Inflammatory macrophage treated with lipopolysaccharide for 1 hour (primary cell): ENCODE data around the gene MAB21L4.

Experiments used
- DNase-seq, 2 donors: peaks; one replicate each; pipeline ENCODE4 v3.0.0-alpha.2; 2020 to 2022

MAB21L4 gene

DNA sequence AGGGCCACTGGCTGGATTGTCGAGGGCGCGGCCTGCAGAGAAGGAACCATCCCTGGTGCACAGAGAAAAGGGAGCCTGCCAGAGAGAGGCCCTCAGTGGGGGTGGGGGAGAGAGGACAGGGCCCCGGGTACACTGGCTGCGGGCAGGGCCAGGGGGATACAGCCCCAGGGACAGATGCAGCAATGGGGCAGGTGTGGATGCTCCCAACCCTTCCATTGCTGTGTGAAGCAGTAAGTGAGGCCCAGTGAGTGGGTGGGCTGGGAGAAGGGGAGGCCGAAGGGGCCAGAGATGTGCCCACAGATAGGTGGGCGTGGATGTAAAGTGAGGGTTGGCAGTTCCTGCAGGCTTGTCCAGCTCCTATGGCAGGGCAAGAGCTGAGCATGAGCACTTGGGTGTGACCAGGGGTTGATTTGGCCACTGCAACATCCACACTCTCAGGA lies 19.9 kb downstream of the MAB21L4 start:
- DNase-seq = no peak

DNA sequence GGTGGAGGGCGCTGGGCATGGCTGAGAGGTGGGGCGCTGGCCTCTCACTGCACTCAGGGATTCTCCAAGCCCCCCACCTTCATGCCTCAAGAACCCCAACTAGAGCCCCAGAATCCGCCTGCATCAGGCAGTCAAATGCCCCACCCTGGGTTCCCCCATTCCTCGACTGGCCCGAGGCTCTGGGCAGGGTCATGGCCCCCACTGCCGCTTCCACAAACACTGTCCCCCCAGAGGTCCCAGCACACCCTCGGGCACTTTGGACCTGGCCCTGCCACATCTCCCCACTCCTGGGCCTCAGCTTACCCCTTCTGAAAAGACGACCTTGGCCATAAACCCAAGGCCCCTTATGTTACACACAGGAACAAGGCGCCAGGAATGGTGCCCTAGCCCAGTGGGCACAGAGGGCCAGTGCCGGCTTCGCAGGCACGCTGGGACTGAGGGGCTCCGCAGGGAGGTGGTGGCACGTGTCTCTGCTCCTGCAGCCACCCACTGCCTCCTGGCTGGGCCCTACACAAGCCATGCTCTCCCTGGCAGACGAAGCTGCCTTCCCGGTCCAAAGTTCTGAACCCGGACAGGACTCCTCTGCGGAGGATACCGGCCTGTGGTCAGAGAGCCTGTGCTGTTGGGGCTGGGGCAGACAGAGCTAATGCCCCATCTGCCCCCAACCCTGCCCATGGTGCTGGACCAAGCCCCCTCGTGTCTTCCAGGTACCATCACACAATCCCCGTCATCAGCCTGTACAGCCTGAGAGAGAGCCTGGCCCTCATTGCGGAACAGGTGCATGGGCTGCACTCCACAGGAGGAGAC lies 20.5 kb downstream of the MAB21L4 start:
- no peak for DNase-seq

DNA sequence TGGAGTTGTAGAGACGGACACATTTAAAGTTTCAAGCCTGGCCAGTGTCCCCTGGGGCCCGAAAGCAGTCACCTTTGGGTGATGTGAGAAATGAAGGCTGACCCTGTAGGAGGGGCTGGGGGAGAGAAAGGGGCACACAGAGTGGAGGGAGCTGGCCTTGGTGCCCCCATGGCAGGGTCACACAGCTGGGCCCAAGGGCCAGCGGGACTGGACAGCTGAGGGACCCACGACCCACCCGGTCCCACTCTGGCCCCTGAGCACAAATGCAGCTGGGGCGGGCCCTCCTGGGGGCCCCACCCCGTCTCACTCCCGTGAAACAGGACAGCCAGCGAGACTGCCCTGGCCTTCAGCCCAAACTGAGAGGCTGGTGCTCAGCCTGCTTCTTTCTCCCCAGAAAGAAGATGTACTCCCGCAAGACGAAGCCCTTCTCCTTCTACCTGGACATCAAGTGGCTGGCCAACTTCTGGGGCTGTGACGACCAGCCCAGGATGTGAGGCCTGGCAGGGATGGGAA lies 21.2 kb downstream of the MAB21L4 start:
- no peak for DNase-seq

DNA sequence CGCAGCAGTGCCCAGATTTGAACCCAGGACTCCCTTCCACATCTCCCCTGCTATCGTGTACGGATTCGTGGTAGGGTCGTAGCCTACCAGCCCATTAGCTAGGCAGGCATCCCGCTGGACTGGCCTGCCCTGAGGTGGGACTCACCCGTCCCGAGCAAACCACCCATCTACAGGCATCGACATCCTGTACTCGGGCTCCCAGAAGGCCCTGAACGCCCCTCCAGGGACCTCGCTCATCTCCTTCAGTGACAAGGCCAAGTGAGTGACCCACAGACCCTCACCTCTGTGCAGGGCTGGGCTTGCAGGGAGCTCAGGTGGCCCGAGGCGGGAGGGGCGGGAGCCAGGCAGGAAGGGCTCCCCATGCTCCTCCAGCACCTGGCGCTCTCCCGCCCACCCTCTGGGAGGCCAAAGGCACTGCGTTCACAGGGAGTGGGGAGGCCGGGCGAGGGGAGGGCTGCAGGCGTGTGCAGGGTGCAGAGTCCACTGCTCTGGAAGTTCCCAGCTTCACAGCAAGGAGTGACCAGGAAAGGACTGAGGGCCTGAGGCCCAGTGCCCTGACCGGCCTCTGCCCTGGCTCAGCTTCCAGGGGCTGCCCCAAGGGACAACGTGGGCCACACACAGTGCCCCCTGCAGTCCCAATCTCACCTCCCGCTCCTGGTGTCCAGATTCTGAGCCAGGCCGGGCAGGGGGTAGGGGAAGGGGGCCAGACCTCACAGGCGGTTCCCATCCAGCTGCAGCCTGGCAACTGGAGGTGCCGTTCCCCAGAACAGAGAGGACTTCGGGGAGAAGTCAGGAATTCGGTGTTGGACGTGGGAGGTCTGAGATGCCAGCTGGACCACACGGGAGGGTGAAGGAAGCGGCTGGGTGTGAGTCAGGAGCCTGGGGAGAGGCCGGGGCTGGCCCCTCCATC lies 21.9 kb downstream of the MAB21L4 start:
- no peak for DNase-seq

DNA sequence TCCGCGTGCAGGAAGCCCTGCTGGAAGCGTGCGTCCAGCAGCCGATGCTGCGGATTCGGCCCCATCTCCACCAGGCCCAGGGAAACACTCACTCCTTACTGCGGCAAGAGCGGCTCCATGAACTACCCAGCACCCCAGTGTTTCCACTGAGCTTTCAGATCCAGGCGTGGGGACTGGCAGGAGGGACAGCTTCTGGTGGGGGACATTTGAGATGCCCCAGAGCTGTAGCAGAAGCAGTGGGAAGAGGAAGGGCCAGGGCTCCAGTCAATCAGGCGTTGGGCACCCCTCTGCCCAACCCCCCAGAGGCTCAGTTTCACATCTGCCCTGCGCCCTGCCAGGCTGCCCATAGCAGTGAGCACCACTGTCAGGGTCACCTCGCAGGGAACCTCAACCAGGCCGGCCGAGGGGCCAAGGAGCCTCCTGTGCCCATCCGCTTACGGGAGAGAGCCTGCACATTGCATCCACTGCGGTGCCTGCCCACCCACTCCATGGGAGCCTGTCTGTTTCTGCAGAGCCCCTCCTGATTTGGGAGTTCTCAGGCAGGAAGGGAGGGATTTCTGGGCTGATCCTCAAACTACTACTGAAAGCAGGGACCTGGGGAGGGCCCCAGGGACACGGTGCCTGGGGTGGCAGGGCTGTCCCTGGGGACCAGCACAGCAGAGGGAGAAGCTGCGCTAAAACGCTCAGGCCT lies 22.7 kb downstream of the MAB21L4 start:
- DNase-seq = no peak

DNA sequence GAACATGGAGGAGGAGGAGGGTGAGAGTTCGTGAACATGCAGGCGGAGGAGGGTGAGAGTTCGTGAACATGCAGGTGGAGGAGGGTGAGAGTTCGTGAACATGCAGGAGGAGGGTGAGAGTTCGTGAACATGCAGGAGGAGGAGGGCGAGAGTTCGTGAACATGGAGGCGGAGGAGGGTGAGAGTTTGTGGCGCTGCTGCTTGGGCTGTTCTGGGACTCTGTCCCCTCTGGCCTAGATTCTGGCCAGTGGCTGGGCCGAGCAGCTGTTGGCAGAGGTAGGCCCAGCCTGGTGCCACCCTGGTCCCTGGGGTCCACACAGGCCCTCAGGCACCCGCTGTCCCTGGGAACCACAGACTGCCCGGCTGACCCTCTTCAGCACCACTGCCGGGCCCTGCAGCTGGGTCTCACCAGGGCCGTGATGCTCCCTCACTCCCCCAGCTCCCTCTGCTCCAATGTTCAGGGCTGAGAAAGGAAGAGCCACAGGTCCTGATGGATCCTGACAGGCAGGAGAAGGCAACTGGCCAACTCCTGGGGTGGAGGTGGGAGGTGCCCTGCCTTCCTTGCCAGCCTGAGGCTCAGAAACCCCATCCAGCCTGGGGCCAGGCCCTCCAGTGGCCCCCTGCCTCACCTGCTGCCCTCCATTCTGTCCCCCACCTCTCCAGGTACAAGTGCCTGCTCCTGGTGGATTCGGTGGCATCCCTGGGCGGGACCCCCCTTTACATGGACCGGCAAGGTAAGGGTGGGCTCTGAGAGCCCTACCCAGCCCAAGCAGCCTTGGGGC lies 23.4 kb downstream of the MAB21L4 start:
- DNase-seq = no peak

DNA sequence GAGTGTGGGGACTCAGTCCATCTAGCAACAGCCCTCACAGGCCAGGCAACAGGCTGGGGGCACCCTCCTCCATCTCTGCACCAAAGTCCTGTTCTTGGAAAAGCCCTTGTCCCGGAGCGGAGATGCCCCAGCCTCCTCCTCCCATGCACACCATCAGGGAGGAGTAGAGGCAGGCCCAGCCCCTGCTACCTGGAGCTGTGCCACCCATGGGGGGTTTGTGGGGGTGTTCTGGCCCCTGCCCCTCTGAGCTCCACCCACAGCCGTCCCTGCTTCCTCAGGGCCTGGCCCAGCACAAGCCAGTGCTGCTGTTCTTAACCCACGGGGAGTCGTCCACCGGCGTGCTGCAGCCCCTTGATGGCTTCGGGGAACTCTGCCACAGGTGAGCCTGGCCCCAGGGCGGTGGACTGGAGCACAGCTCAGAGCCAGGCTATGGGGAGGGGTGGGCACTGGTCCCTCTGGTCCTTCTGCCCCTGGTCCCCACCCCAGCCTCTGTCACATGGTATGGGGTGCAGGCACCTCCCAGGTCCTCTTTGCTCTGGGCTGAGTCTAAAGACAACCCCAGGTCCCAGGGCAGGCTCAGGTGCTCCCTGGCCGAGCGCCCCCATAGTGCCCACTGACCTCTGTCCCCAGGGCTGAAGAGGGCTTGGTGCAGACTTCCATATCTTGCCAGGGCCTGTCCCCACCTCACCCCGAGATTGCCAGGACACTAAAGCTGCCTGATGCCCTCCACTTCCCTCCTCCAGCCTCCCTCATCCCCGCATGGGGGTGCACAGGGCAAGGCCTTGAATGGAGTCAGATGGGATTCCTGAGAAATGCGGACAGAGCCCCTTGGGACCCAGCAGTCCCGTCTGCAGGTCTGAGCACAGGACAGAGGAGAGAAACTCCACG lies 24.6 kb downstream of the MAB21L4 start:
- no peak for DNase-seq

DNA sequence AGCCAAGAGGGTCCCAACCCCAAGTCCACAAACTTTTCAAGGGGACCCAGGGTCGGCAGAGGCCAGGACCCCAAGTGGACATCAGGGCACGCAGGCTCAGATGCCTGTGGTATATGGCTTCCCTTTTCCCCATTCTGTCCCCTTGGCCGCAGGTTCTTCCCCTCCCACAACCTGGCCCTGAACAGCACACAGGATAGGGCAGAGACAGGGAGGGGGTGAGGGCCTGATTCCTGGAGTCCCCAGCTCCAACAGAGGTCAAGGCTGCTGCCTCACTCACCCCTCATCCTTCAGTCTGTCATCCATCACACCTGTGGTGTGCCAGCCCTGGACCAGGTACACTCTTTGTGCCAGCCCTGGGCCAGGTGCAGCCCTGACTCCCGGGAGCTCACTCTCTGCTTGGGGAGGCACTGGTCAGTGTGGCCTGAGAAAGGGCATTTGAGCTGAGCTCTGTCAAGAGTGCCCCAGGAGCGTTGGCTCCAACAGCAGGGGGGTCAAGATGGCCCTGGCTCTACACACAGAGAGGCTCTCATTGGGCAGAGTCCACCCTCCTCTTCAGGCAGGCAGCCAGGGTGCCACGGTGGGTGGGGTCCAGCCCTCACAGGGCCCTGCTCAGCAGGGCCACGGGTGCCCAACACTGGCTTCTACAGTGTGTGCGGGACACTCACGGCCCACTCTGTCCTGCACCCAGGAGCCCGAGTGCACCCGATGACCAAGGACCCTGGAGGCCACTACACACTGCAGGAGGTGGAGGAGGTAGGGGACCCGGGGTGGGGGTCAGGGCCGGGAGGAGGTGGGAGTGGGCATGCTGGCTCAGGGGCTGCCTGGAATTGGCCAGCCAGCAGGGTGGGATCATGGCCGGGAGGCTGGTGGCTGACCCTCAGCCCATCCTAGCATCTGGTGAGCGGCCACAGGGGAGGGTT lies 25.7 kb downstream of the MAB21L4 start:
- no peak for DNase-seq

DNA sequence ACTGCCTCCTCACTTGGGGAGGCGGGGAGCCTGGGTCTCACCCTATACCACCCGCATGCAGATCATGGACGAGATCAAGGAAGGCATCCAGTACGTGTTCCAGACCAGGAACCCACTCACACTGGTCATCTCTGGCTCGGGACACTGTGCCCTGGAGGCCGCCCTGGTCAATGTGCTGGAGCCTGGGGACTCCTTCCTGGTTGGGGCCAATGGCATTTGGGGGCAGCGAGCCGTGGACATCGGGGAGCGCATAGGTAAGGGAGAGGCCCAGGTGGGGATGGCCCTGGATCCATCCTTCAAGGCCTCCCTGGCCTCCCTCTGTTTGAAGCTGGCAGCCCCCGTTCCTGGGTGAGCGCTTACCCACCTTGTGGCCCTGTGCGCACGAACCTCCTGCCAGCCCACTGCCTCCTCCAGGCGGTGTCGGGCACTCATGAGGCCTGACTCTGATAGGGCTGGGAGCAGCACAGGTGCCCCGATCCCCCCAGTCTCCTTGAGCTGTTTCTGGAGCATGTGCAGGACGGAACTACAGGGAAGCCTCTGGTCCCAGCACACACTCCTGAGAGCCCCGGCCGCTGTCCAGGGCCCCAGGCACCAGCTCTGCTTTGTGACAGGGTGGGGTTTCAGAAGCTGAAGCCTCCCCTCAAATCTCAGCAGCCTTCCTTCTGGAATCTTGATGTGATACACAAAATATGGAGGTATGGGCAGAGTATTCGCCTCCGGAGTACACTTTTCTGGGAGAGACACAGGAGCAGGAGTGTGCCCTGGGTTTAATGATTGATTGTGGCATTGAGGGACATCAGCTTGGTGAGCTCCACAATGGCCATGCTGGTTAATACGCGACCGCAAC lies 26.6 kb downstream of the MAB21L4 start:
- no peak for DNase-seq

DNA sequence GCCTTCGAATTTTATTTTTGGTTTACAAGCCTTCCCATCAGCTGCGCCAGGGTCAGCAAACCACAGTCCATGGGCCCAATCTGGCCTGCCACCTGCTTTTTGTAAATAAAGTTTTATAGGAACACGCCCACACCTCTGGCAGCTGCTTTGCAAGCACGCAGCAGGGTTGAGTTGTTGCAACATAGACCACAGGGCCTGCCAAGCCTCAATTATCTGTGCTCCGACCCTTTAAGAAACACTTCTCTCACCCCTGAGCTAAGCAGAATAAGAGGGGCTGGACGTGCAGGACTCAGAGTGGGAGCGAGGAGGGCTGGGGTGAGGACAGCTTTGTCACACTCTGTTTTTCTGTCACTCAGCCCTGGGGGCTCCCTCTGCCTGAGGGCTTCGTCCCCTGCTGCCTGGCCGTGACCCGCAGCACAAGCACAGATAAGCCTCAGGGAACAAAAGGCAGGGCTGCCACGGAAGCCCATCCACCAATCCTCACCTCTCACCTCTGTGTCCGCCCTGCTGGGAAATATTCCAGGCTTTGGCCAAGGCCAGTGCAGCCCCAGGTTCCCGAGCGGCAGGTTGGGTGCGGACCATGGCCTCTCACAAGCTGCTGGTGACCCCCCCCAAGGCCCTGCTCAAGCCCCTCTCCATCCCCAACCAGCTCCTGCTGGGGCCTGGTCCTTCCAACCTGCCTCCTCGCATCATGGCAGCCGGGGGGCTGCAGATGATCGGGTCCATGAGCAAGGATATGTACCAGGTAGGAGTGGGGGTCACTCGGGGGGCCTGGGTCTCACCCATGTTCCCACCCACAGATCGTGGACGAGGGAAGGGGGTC lies 27.5 kb downstream of the MAB21L4 start, which contains the start of gene AGXT:
Gene AGXT, plus strand, starts transcription at position 539 of the 823 bp plus-strand sequence. Its CDS starts 42 bp downstream, at position 581.
- no peak for DNase-seq

DNA sequence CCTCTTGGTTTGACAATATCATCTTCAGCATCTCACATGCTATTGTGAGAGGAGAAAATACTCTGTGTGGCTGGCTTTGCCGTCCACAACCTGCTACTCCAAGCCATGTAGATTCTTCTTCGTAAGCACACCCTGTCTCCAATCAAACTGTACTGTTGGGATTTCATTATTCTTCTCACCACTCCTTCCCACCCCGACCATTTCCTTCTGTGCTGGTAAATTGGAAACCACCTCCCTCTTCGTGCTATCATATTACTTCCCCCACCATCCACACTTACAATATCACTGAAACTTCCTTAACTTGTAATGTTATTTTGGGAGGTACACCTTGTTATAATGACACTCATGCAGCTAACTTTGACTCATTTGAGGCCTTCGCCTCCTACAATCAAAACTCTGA lies 30.6 kb downstream of the MAB21L4 start:
- no peak for DNase-seq

DNA sequence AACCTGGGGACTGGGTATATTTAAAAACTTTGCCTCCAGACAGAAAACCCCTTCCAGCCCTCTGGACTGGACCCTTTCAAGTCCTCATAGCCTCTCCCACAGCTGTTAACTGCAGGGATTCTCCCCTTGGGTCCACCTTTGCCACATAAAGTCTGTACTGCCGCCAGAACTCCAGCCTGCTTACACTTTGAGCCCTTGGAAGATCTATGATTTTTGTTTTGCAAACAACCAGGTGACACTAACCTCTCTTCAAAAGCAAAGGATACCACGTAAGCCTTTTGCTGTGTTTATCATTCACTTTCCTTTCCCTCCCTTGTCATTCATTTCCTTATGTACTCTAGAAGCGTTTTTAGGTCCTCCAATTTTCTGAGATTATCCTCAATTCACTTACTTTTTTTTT lies 31.5 kb downstream of the MAB21L4 start:
- DNase-seq = no peak

DNA sequence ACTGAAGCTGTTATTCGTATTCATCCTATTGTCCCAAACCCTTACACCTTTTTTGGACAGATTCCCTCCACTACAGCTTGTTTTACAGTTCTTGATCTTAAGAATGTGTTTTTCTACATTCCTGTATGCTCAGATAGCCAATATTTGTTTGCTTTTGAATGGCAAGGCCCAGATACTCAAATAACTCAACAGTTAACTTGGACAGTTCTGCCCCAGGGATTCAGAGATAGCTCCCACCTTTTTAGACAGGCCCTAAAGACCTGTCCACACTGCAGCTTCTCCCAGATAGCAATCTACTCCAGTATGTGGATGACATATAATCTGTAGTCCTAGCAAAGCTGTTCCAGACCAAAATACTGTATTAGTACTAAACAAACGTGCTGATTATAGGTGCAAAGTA lies 34.4 kb downstream of the MAB21L4 start:
- no peak for DNase-seq

DNA sequence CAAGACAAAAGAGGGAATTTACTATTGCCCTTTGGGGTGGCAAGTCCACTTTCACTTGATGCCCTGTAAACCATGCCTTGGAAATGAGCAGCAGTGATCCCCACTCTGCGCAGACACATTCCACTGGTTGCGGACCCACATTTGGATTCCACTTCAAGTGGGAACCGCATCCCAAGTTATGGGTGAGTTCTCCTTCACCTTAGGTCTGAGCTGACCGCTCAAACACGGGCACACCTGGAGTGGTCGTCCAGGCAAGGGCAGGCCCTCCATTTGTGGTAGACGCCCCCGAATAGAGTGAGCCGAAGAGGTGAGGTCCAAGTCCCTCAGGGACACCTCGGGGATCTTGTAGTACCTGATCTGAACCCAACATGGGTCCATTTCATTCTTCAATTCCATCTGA lies 37.1 kb downstream of the MAB21L4 start:
- DNase-seq = no peak

DNA sequence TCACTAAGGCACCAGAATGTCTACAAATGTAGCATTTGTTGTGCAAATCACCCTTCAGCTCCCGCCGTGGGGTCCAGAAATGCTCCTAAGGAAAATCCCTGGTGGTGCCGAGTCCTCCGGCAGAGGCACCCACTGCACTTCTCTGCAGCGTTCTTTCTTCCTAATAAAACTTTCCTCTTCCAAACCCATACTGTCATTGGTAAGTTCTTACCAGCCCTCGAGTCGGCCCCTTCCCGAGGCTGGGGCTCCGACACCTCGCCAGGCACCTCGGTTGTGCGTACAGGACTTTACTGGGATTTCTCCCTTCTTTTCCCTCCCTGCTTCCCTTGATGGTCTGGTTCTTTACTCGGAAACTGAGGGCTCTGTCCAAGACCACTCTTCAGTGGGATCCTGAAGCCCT lies 37.6 kb downstream of the MAB21L4 start:
- no peak for DNase-seq

DNA sequence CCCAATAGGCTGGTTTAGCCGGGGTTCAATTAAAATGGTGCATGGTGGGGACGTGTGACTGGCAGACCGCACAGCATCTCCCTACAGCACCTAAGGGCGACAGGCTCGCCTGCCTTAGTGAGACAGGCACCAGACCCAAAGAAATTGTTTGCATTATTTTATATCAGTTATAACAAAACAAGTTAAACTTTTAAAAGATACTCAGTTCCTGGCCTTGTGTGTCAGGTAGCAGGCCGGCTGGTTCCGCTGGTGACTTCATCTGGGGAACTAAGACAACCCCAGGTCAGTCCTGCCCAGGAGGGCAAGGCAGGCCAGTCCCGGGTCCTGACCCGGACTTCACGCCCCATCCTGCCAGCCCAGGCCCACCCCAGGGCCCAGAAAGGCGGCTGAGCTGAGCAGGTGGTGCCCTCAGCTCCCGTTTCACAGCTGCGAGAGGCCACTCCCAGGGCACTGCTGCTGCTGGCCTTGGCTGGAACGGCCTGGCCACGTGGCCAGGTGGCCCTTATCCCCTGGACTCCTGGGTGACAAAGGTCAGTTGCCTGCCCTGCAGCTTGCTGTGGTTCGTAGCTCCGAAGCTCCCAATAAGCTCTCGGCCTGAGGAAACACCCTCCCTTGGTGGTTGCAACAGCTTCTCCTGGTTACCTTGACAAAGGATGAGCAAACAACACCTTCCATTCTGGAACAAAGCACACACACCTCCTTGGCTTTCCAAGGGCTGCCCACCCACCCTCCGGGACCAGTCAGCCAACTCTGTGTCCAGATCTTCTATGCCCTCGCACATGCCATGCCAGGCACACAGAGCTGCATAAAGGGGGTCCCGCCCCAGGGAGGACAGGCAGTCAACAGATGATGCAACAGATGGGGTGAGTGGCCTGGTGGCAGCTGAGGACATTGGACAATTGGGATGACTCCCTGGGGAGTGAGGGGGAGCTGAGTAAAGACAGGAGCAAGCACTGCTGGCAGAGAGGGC lies 38.6 kb downstream of the MAB21L4 start:
- no peak for DNase-seq
